ENCODE data around the gene CHGA.
A peak's percentile ranks its signal among the peaks of the same experiment; 100 is the strongest.

CHGA gene

GRCh38 chr14:92950193-92950540 lies 27.2 kb downstream of the CHGA start:
- Mint-ChIP-seq H3K36me3 (peaks cover 48 to 67% of the 10 kb centered on the region in 2 donors), H3K4me3 (no peak overlapping the region), H3K27me3 (no peaks in the 10 kb centered on the region), H3K27ac (no peak overlapping the region), H3K4me1 (peaks cover 7 to 14% of the 10 kb centered on the region in 2 donors), H3K9me3 (no peaks in the 10 kb centered on the region)
- DNase-seq: no peak
- no peak for ATAC-seq (replicated peaks)

- Mint-ChIP-seq H3K27me3 (no peaks in the 10 kb centered on the region), H3K4me3 (no peak overlapping the region), H3K27ac (peak overlapping the region; percentile 60), H3K36me3 (peaks cover 47 to 67% of the 10 kb centered on the region in 2 donors), H3K9me3 (no peaks in the 10 kb centered on the region), H3K4me1 (peaks cover 7 to 14% of the 10 kb centered on the region in 2 donors)
- DNase-seq (no peak), ATAC-seq (replicated peaks) (no peak)
Observed at GRCh38 chr14:92950773-92951172, 27.8 kb downstream of the CHGA start.

GRCh38 chr14:92951261-92951660 lies 28.3 kb downstream of the CHGA start:
- Mint-ChIP-seq H3K4me1 (peaks cover 7 to 14% of the 10 kb centered on the region in 2 donors), H3K9me3 (no peaks in the 10 kb centered on the region), H3K27me3 (no peaks in the 10 kb centered on the region), H3K4me3 (no peak overlapping the region), H3K27ac (peak overlapping the region; percentile 60), H3K36me3 (peaks cover 49 to 66% of the 10 kb centered on the region in 2 donors)
- no peak for ATAC-seq (replicated peaks)
- DNase-seq: no peak

- DNase-seq (peak; percentile 68), ATAC-seq (replicated peaks) (peak; percentile 98 to 99)
- H3K4me1 Mint-ChIP-seq: peaks cover 7 to 14% of the 10 kb centered on the region in 2 donors
- H3K27ac Mint-ChIP-seq: peak overlapping the region; percentile 44
- H3K27me3 Mint-ChIP-seq: no peaks in the 10 kb centered on the region
- no peak overlapping the region for H3K4me3 Mint-ChIP-seq
- no peaks in the 10 kb centered on the region for H3K9me3 Mint-ChIP-seq
- peaks cover 50 to 68% of the 10 kb centered on the region in 2 donors for H3K36me3 Mint-ChIP-seq
Observed at GRCh38 chr14:92951912-92952471, 29.0 kb downstream of the CHGA start.

- DNase-seq (no peak), ATAC-seq (replicated peaks) (no peak)
- Mint-ChIP-seq H3K36me3 (peaks cover 51 to 68% of the 10 kb centered on the region in 2 donors), H3K27me3 (no peaks in the 10 kb centered on the region), H3K4me1 (peaks cover 7 to 14% of the 10 kb centered on the region in 2 donors), H3K9me3 (no peaks in the 10 kb centered on the region), H3K27ac (no peak overlapping the region), H3K4me3 (no peak overlapping the region)
Observed at GRCh38 chr14:92952481-92953298, 29.7 kb downstream of the CHGA start.

- ATAC-seq (replicated peaks) (no peak), DNase-seq (no peak)
- peaks cover 53 to 71% of the 10 kb centered on the region in 2 donors for H3K36me3 Mint-ChIP-seq
- H3K4me3 Mint-ChIP-seq: no peak overlapping the region
- H3K27ac Mint-ChIP-seq: no peak overlapping the region
- peaks cover 7 to 14% of the 10 kb centered on the region in 2 donors for H3K4me1 Mint-ChIP-seq
- H3K27me3 Mint-ChIP-seq: no peaks in the 10 kb centered on the region
- no peaks in the 10 kb centered on the region for H3K9me3 Mint-ChIP-seq
Observed at GRCh38 chr14:92953526-92953925, 30.6 kb downstream of the CHGA start.

GRCh38 chr14:92954933-92955332 lies 32.0 kb downstream of the CHGA start:
- ATAC-seq (replicated peaks): no peak
- peaks cover 43 to 63% of the 10 kb centered on the region in 2 donors for H3K36me3 Mint-ChIP-seq

GRCh38 chr14:92955381-92955780 lies 32.4 kb downstream of the CHGA start:
- Mint-ChIP-seq H3K27me3 (no peaks in the 10 kb centered on the region), H3K4me1 (peaks cover 7 to 14% of the 10 kb centered on the region in 2 donors), H3K27ac (no peak overlapping the region), H3K9me3 (no peaks in the 10 kb centered on the region), H3K36me3 (peaks cover 41 to 60% of the 10 kb centered on the region in 2 donors), H3K4me3 (no peak overlapping the region)
- DNase-seq (no peak), ATAC-seq (replicated peaks) (no peak)

More at GRCh38 chr14:92954933-92955332, 32.0 kb downstream of the CHGA start:
- DNase-seq: no peak
- Mint-ChIP-seq H3K4me3 (no peak overlapping the region), H3K27me3 (no peaks in the 10 kb centered on the region), H3K4me1 (peaks cover 7 to 14% of the 10 kb centered on the region in 2 donors), H3K9me3 (no peaks in the 10 kb centered on the region), H3K27ac (no peak overlapping the region)

- no peak overlapping the region for H3K27ac Mint-ChIP-seq
- ATAC-seq (replicated peaks): no peak
- no peak for DNase-seq
Observed at GRCh38 chr14:92956961-92957360, 34.0 kb downstream of the CHGA start.

GRCh38 chr14:92958373-92959188 lies 35.6 kb downstream of the CHGA start:
- no peak overlapping the region for H3K4me3 Mint-ChIP-seq
- DNase-seq (no peak), ATAC-seq (replicated peaks) (no peak)
- H3K9me3 Mint-ChIP-seq: no peaks in the 10 kb centered on the region
- no peaks in the 10 kb centered on the region for H3K27me3 Mint-ChIP-seq
- H3K27ac Mint-ChIP-seq: no peak overlapping the region
- peaks cover 25 to 42% of the 10 kb centered on the region in 2 donors for H3K36me3 Mint-ChIP-seq
- H3K4me1 Mint-ChIP-seq: peaks cover 0 to 3% of the 10 kb centered on the region in 2 donors

More at GRCh38 chr14:92956961-92957360, 34.0 kb downstream of the CHGA start:
- no peaks in the 10 kb centered on the region for H3K27me3 Mint-ChIP-seq
- H3K9me3 Mint-ChIP-seq: no peaks in the 10 kb centered on the region
- peaks cover 4 to 9% of the 10 kb centered on the region in 2 donors for H3K4me1 Mint-ChIP-seq
- peaks cover 34 to 53% of the 10 kb centered on the region in 2 donors for H3K36me3 Mint-ChIP-seq
- H3K4me3 Mint-ChIP-seq: no peak overlapping the region

- ATAC-seq (replicated peaks): no peak
- Mint-ChIP-seq H3K27ac (no peak overlapping the region), H3K9me3 (no peaks in the 10 kb centered on the region)
Observed at GRCh38 chr14:92959189-92959531, 36.2 kb downstream of the CHGA start.

GRCh38 chr14:92959761-92960680 lies 37.1 kb downstream of the CHGA start:
- H3K27me3 Mint-ChIP-seq: no peaks in the 10 kb centered on the region
- DNase-seq: no peak
- H3K27ac Mint-ChIP-seq: no peak overlapping the region
- H3K9me3 Mint-ChIP-seq: no peaks in the 10 kb centered on the region
- peaks cover 24 to 36% of the 10 kb centered on the region in 2 donors for H3K36me3 Mint-ChIP-seq
- ATAC-seq (replicated peaks): no peak
- H3K4me1 Mint-ChIP-seq: peaks cover 4 to 6% of the 10 kb centered on the region in 2 donors
- H3K4me3 Mint-ChIP-seq: no peak overlapping the region

More at GRCh38 chr14:92959189-92959531, 36.2 kb downstream of the CHGA start:
- no peak overlapping the region for H3K4me3 Mint-ChIP-seq
- no peak for DNase-seq
- H3K4me1 Mint-ChIP-seq: peaks cover 0 to 3% of the 10 kb centered on the region in 2 donors
- no peaks in the 10 kb centered on the region for H3K27me3 Mint-ChIP-seq
- peaks cover 22 to 39% of the 10 kb centered on the region in 2 donors for H3K36me3 Mint-ChIP-seq

GRCh38 chr14:92960706-92961566 lies 38.0 kb downstream of the CHGA start:
- DNase-seq: no peak
- Mint-ChIP-seq H3K4me1 (peaks cover 8 to 11% of the 10 kb centered on the region in 2 donors), H3K36me3 (peaks cover 23 to 33% of the 10 kb centered on the region in 2 donors), H3K9me3 (no peaks in the 10 kb centered on the region), H3K27ac (no peak overlapping the region), H3K27me3 (no peaks in the 10 kb centered on the region), H3K4me3 (no peak overlapping the region)
- ATAC-seq (replicated peaks): no peak

All from stimulated activated naive B cell treated with anti-CD40 and anti-IgM and Interleukin-4, amounts not matched to agents 10 μg/mL and 1 μg/mL and 100 μg/mL, for 72 hours (primary cell).